ENCODE measurements around the gene SEMA3A.

The SEMA3A gene

DNA sequence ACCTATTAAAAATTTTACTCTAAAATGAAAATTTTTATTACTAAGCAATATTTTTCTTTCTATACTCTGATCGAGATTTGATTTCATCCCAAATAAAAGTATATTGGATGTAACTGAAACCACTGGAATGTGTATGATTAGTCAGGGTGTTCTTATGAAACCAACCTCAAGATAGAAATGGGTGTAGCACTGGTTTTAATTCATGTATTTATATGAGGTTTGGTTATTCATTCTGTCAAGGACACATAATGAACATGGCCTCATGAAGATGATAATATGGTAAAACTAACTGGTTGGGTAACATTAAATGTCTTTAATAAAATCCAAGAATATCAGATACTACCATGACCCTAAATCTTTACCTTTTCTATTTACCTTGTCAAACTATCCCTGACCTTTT, 197.7 kb downstream of the SEMA3A start:
- no peaks in the 10 kb centered on the region for H3K9me3 Mint-ChIP-seq
- no peaks in the 10 kb centered on the region for H3K36me3 Mint-ChIP-seq
- no peaks in the 10 kb centered on the region for H3K4me1 Mint-ChIP-seq
- DNase-seq (ENCODE audit: low spot score in 2 of 2) = no peak
- no peak overlapping the region for H3K27ac Mint-ChIP-seq
- ATAC-seq (ENCODE audit: low read depth) = no peak
- no peak overlapping the region for H3K4me3 Mint-ChIP-seq
- H3K27me3 Mint-ChIP-seq = no peaks in the 10 kb centered on the region

DNA sequence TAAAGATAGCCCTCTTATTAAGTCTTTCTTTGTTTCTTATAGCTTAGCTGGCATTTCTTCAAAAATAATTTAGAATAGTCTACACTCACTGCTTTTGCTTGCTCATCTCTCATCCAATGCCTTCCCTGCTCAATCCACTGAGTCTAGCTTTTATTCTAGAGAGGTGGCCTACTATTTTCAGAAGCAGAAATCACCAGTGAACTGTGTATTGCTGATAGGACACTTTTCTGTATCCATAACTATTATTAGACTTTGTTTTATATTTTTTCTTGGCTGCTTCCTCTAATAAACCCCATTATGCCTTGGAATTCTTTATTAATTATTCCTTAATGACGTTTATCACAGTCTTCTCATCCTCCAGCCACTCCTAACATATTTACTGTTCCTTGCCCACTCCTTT, 206.8 kb downstream of the SEMA3A start:
- DNase-seq (ENCODE audit: low spot score in 2 of 2) (no peak), ATAC-seq (ENCODE audit: low read depth) (no peak)
- Mint-ChIP-seq H3K4me1 (no peaks in the 10 kb centered on the region), H3K27me3 (no peaks in the 10 kb centered on the region), H3K27ac (no peak overlapping the region), H3K9me3 (peaks cover 5% of the 10 kb centered on the region), H3K36me3 (no peaks in the 10 kb centered on the region), H3K4me3 (no peak overlapping the region)

DNA sequence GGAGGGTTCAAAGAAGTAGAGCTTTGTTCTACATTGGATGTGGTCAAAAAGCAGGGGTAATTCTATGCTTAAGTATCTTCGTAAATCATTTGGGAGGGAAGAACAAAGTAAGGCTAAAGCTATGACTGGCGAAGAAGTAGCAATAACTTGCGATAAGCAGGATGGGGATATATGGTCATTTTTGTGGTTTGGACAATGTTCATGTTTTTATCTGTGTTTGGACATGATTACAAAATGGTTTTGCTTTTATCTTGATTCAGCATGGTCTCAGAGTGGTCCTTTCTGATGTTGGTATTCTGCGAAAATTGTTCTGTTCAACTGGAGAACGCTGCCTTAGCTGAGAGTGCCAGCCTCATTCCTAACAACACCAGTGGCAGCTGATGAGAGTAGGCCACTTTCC, 208.8 kb downstream of the SEMA3A start:
- DNase-seq (ENCODE audit: low spot score in 2 of 2) = no peak
- no peak for ATAC-seq (ENCODE audit: low read depth)
- Mint-ChIP-seq H3K27me3 (no peaks in the 10 kb centered on the region), H3K36me3 (no peaks in the 10 kb centered on the region), H3K27ac (no peak overlapping the region), H3K4me3 (no peak overlapping the region), H3K9me3 (peaks cover 5% of the 10 kb centered on the region), H3K4me1 (no peaks in the 10 kb centered on the region)

DNA sequence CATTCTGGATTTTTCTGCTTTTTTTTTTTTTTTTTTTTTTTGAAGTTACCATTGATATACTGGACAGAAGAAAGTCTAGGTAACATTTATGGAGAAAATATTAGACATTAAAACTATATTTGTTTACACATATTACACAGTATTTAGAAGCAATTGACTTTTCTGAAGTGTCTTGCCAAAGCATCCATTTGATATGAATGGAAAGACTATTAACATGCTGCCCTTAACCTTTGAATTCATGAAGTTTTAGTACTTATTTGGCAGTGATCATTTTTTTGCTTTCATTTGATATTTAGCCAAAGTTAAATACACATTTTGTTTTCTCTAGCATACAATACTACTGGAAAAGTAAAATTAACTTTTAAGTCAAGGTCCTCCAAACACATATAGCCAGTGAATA, 210.0 kb downstream of the SEMA3A start:
- H3K27me3 Mint-ChIP-seq = no peaks in the 10 kb centered on the region
- peaks cover 5% of the 10 kb centered on the region for H3K9me3 Mint-ChIP-seq
- H3K4me3 Mint-ChIP-seq = no peak overlapping the region
- H3K4me1 Mint-ChIP-seq = no peaks in the 10 kb centered on the region
- no peak overlapping the region for H3K27ac Mint-ChIP-seq
- H3K36me3 Mint-ChIP-seq = no peaks in the 10 kb centered on the region
- ATAC-seq (ENCODE audit: low read depth) (no peak), DNase-seq (ENCODE audit: low spot score in 2 of 2) (no peak)

DNA sequence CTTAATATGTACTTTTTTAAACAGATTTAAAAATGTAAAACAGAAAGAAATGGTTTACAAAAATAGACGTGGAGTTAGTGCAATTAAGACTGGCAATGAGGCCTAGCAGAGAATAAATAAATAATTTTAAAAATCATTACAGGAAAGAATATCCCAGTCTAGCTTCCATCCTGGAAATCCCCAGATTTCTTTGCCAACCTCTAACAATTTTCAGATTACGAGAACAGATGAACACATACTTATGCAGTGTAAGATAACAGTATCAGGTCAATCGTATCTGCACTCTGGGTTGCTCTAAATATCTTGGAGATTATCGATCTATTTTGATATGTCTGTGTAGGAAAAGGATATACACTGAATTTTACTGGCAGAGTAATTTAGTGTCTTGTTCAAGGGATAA, 210.5 kb downstream of the SEMA3A start:
- Mint-ChIP-seq H3K9me3 (peaks cover 5% of the 10 kb centered on the region), H3K27me3 (no peaks in the 10 kb centered on the region), H3K4me3 (no peak overlapping the region), H3K27ac (no peak overlapping the region), H3K36me3 (no peaks in the 10 kb centered on the region), H3K4me1 (no peaks in the 10 kb centered on the region)
- no peak for DNase-seq (ENCODE audit: low spot score in 2 of 2)
- no peak for ATAC-seq (ENCODE audit: low read depth)

DNA sequence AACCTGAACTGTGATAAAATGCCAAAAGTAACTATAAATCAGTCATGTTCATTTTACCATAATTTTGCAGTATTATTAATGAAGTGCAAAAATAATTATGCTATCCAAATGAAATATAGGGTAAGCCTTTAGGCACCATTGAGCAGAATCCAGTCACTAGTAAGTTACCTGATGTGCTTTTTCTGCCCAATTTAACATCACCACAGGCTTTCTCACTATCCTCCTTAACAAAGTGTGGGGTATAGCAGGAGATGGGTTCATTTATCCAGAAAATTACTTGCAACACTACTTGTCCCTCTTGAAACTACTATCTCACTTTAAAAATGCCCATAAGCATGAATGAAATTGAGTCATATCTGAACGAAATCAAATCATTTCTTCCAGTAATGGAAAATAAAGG, 211.0 kb downstream of the SEMA3A start:
- ATAC-seq (ENCODE audit: low read depth) = no peak
- peaks cover 5% of the 10 kb centered on the region for H3K9me3 Mint-ChIP-seq
- no peak overlapping the region for H3K27ac Mint-ChIP-seq
- H3K4me3 Mint-ChIP-seq = no peak overlapping the region
- H3K27me3 Mint-ChIP-seq = no peaks in the 10 kb centered on the region
- DNase-seq (ENCODE audit: low spot score in 2 of 2) = no peak
- no peaks in the 10 kb centered on the region for H3K4me1 Mint-ChIP-seq
- no peaks in the 10 kb centered on the region for H3K36me3 Mint-ChIP-seq

DNA sequence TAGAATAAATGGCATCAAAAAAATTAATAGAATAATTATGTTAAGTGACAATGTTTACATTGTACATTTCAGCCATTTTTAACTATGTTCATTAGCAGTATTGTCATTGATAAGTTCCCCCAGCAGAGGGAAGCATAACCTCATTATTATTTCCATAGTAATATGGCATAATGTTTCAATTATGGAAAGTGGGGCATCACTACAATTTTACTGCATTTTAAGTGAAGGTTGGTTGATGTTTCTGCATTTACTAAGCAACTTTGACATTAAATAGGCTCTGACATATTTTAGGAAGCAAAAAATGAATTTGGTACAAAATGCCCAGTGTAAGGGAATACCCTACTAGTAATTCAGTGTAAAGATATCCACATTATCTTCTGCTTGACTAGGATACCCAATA, 218.3 kb downstream of the SEMA3A start:
- H3K36me3 Mint-ChIP-seq = no peaks in the 10 kb centered on the region
- H3K4me1 Mint-ChIP-seq = no peaks in the 10 kb centered on the region
- no peak overlapping the region for H3K4me3 Mint-ChIP-seq
- H3K27ac Mint-ChIP-seq = no peak overlapping the region
- no peak for DNase-seq (ENCODE audit: low spot score in 2 of 2)
- no peaks in the 10 kb centered on the region for H3K9me3 Mint-ChIP-seq
- ATAC-seq (ENCODE audit: low read depth) = no peak
- no peaks in the 10 kb centered on the region for H3K27me3 Mint-ChIP-seq

DNA sequence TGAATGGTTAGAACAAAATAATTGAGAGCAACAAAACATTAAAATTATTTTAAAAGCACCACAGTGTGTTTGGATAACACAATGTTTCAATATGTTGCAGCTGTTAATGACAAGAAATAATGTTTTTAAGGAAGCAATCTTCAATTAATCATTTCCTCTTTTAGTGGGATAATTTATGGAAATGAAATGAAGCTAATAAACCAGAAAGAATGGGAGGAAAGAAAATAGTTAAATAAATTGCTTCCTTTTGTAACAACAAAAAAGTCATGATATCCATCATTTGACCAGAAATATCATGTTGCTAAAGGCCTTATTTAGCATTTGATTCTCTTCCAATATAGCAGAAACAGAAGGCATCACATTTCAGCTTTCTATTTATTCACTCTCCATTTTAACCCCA, 224.5 kb downstream of the SEMA3A start:
- Mint-ChIP-seq H3K4me1 (no peaks in the 10 kb centered on the region), H3K27me3 (no peaks in the 10 kb centered on the region), H3K36me3 (no peaks in the 10 kb centered on the region), H3K27ac (no peak overlapping the region), H3K9me3 (no peaks in the 10 kb centered on the region), H3K4me3 (no peak overlapping the region)
- ATAC-seq (ENCODE audit: low read depth) (no peak), DNase-seq (ENCODE audit: low spot score in 2 of 2) (no peak)

DNA sequence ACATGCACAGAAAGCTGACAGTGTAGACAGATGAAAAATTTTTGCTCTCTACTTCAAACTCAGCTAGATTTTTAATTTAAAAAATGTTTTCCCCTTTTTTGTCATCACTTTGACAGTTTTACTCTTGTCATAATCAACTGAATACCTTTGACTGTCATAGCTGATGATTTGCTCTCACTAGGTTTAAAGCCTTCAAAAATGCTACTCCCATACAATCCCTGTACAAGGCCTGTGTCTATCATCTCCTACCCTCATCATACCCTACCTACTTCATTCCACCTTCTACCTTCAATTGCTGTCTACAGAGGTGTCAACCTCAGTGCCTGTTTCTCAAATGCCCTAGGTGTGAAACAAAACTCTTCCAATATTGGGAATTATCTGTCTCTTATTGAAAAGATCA, 230.3 kb downstream of the SEMA3A start:
- ATAC-seq (ENCODE audit: low read depth) (no peak), DNase-seq (ENCODE audit: low spot score in 2 of 2) (no peak)
- no peaks in the 10 kb centered on the region for H3K9me3 Mint-ChIP-seq
- no peak overlapping the region for H3K4me3 Mint-ChIP-seq
- H3K4me1 Mint-ChIP-seq = no peaks in the 10 kb centered on the region
- H3K36me3 Mint-ChIP-seq = no peaks in the 10 kb centered on the region
- no peaks in the 10 kb centered on the region for H3K27me3 Mint-ChIP-seq
- no peak overlapping the region for H3K27ac Mint-ChIP-seq

DNA sequence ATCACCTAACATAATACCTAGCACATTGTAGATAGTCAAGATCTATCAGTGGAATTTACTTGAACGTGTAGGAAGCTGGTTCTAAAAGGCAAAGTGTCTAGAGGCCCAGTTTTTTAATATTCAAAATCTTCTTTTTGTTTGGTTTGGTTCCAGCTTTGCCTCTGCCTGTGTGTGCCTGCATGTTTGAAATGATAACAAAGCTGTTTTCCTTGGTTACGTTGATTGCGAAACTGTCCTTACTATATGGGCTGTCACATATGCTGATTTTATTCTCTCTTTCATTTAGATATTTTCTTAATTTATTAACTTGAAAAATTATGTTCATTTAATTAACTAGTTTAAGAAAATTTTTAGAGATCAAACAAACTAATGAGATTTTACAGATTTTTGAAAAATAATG, 237.3 kb downstream of the SEMA3A start:
- Mint-ChIP-seq H3K27ac (no peak overlapping the region), H3K4me3 (no peak overlapping the region), H3K27me3 (no peaks in the 10 kb centered on the region), H3K9me3 (peaks cover 1% of the 10 kb centered on the region), H3K36me3 (no peaks in the 10 kb centered on the region), H3K4me1 (no peaks in the 10 kb centered on the region)
- DNase-seq (ENCODE audit: low spot score in 2 of 2) (no peak), ATAC-seq (ENCODE audit: low read depth) (no peak)

DNA sequence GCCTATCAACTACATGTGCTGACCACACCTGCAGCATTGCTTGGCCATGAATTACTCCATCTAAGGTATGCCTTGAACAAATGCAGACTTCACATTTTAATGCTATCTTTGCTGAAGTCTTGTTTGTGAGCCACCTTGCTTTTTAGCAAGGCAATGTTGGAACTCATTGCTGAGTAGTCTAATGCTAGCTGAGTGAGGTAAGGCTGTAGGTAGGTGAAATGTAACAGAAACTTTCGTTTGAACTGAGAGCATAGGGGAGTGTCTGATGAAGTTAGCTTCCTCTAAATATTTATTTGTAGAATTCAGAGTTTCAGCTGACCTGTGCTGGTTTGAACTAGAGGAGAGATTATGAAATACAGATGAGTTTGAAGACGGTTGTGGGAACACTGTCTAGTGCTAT, 238.5 kb downstream of the SEMA3A start:
- DNase-seq (ENCODE audit: low spot score in 2 of 2) = no peak
- H3K9me3 Mint-ChIP-seq = peaks cover 1% of the 10 kb centered on the region
- no peak for ATAC-seq (ENCODE audit: low read depth)
- H3K4me3 Mint-ChIP-seq = no peak overlapping the region
- no peak overlapping the region for H3K27ac Mint-ChIP-seq
- H3K4me1 Mint-ChIP-seq = no peaks in the 10 kb centered on the region
- H3K36me3 Mint-ChIP-seq = no peaks in the 10 kb centered on the region
- no peaks in the 10 kb centered on the region for H3K27me3 Mint-ChIP-seq

DNA sequence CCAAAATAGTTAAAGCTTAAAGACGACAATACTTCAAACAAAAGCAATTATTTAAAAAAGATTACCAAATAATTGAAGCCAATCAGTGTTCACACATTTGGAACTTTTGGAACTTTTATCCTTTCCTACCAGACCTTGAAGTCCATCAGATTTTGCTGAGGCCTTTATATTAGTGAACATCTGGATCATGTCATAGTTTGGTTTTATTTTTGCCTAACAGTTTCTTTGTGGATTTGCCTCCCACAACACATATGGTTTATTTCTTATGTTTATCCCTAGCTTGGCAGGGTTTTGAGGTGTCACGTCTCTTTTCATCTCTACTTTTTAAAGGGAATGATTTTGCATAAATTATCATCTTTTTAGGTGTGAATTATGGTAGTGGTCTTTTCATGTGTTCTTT, 242.4 kb downstream of the SEMA3A start:
- no peak for DNase-seq (ENCODE audit: low spot score in 2 of 2)
- Mint-ChIP-seq H3K27me3 (no peaks in the 10 kb centered on the region), H3K36me3 (no peaks in the 10 kb centered on the region), H3K9me3 (peaks cover 1% of the 10 kb centered on the region), H3K27ac (no peak overlapping the region), H3K4me3 (no peak overlapping the region), H3K4me1 (no peaks in the 10 kb centered on the region)
- ATAC-seq (ENCODE audit: low read depth) = no peak

DNA sequence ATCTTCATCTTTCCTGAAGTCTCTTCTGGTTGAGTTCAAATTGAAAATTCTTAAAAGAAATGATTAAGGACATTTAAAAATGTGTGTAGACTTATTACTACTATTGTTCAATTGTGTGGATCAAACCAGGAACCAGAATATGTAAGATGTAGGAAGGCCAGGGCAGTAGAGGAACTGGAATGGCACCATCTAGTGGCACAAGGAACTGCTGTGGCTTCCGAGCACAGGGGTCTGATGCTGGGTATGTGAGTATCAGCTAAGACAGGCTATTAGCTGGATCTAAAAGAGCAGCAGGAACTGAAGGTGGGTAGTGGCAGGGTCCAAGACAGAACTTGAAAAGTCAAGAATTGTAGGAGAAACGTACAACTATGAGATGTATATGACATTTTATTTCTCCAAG, 247.3 kb downstream of the SEMA3A start:
- no peaks in the 10 kb centered on the region for H3K4me1 Mint-ChIP-seq
- ATAC-seq (ENCODE audit: low read depth) (no peak), DNase-seq (ENCODE audit: low spot score in 2 of 2) (no peak)
- no peaks in the 10 kb centered on the region for H3K36me3 Mint-ChIP-seq
- H3K27me3 Mint-ChIP-seq = no peaks in the 10 kb centered on the region
- H3K9me3 Mint-ChIP-seq = no peaks in the 10 kb centered on the region
- H3K27ac Mint-ChIP-seq = no peak overlapping the region
- no peak overlapping the region for H3K4me3 Mint-ChIP-seq

DNA sequence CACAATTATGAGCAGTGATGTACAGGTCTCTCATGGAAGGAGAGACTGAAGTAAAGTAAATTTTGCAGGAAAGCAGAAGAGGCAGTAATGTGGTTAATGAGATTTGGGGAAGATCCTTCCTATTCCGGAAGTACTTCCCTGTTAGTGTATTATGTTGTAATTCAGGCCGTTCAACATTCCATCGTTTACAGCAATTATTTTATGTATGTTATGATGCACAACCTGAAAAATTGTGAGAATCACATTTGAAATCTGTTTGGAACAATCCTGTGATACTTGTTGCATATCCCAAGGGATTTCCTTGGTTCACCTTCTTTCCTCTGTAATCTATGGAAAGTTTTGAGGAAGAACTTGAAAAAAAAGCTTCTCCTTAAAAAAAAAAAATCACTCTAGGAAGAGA, 247.8 kb downstream of the SEMA3A start:
- H3K9me3 Mint-ChIP-seq = no peaks in the 10 kb centered on the region
- H3K27me3 Mint-ChIP-seq = no peaks in the 10 kb centered on the region
- H3K36me3 Mint-ChIP-seq = no peaks in the 10 kb centered on the region
- ATAC-seq (ENCODE audit: low read depth) = no peak
- H3K4me1 Mint-ChIP-seq = no peaks in the 10 kb centered on the region
- no peak overlapping the region for H3K4me3 Mint-ChIP-seq
- no peak overlapping the region for H3K27ac Mint-ChIP-seq
- DNase-seq (ENCODE audit: low spot score in 2 of 2) = no peak

DNA sequence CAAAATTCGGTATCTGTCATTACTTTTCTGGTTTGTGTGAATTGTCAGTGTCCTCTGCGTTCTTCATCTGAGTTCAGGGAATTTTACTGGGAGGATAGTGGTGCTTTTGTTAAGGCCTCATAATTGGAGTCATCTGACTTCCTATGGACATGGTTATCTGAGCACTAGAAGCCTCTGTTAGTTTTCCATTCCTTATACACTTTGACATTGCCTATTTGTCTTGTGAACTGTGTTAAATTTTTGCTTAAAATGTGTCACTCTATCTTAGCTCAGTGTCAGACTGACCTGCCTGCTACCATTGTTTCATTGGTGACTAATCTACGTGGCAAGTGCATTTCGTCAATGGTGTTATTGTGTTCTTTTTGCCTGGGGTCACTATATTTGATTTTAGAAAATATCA, 253.3 kb downstream of the SEMA3A start:
- H3K9me3 Mint-ChIP-seq = no peaks in the 10 kb centered on the region
- ATAC-seq (ENCODE audit: low read depth) (no peak), DNase-seq (ENCODE audit: low spot score in 2 of 2) (no peak)
- H3K27ac Mint-ChIP-seq = no peak overlapping the region
- no peak overlapping the region for H3K4me3 Mint-ChIP-seq
- no peaks in the 10 kb centered on the region for H3K4me1 Mint-ChIP-seq
- H3K36me3 Mint-ChIP-seq = no peaks in the 10 kb centered on the region
- no peaks in the 10 kb centered on the region for H3K27me3 Mint-ChIP-seq

DNA sequence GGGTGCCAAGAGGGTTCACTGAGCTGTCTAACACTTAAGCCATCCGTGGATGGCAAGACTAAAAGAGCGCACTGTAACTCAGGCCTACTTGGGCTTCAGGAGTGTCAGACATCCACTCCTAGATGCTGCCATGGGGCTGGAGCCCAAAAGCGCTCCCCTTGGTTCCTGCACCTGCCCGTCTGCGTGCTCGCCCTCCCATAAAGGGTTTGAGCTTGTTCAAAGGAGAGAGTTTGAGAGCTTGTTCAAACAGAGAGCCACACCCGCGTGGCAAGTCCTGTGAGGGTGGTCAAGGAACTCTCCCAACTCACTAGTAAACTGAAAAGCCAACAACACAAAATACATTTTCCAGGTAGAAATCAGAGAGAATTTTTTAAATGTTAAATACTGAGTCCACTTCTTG, 256.7 kb downstream of the SEMA3A start:
- Mint-ChIP-seq H3K27ac (no peak overlapping the region), H3K27me3 (no peaks in the 10 kb centered on the region), H3K4me3 (no peak overlapping the region), H3K36me3 (no peaks in the 10 kb centered on the region), H3K4me1 (no peaks in the 10 kb centered on the region), H3K9me3 (no peaks in the 10 kb centered on the region)
- no peak for DNase-seq (ENCODE audit: low spot score in 2 of 2)
- no peak for ATAC-seq (ENCODE audit: low read depth)

Measured in memory B cell (primary cell).